Ovary (tissue), 9 donors: ENCODE measurements around the gene CTBP2. TPM values are rescaled to one million over a fixed set of nuclear protein-coding genes. Genes with fewer than 3 reads are reported as not detected.
"Not testable (repeated sequence)": the region's sequence is repeated elsewhere in the genome, so short reads cannot be mapped to it uniquely, and the experiment has no call there.

Experiments
- DNase-seq, 5 donors: peaks; one replicate each; pipeline ENCODE4 v3.0.0-alpha.2; 2019 to 2020
- H3K27ac ChIP-seq, 2 donors: fragments of 200-600 bp; one replicate each; pipeline versions ENCODE4 v1.5.1 to v1.8.0; 2019 to 2022
- H3K27me3 ChIP-seq: fragments of 200-600 bp; one replicate; pipeline ENCODE4 v1.8.0; 2022
- H3K36me3 ChIP-seq: fragments of 200-600 bp; sonication (generic); one replicate; pipeline ENCODE4 v1.5.1; 2019
- H3K4me1 ChIP-seq: one replicate; pipeline ENCODE4 v1.8.1; 2013; ENCODE audit warnings: mild to moderate bottlenecking, moderate library complexity; ENCODE audit not compliant: insufficient read depth
- H3K4me3 ChIP-seq: fragments of 200-600 bp; sonication (generic); one replicate; pipeline ENCODE4 v1.5.1; 2017
- H3K9me3 ChIP-seq, 2 donors: fragments of 200-600 bp in 1 of 2; sonication (generic) in 1 of 2; one replicate each; pipeline versions ENCODE4 v1.5.1 to v1.8.1; 2013 to 2019; ENCODE audit warnings: mild to moderate bottlenecking in 1 of 2, moderate library complexity in 1 of 2
- CTCF ChIP-seq, 3 donors: fragments of 450-650 bp in 2 of 3; fragments of 200-600 bp in 1 of 3; IDR thresholded peaks; one replicate each; pipeline versions ENCODE4 v1.5.1 to v1.8.0; 2016 to 2022; ENCODE audit warnings: antibody characterized with exemption in 3 of 3, mild to moderate bottlenecking in 1 of 3
- EP300 ChIP-seq: sonication (generic); formaldehyde crosslinking; IDR thresholded peaks from one replicate; pipeline ENCODE4 v1.6.1; 2017; ENCODE audit warnings: antibody characterized with exemption
- POLR2A ChIP-seq: fragments of 450-650 bp; IDR thresholded peaks from one replicate; pipeline ENCODE4 v1.6.1; 2017; ENCODE audit warnings: antibody characterized with exemption, mild to moderate bottlenecking, moderate library complexity
- WGBS, 3 donors: extraction: QIAGEN DNeasy Blood & Tissue Kit in 1 of 3; methylation state at CpG; one replicate each; pipeline versions ENCODE4 v1.1.5 to v1.1.7; 2013 to 2017; 5-methylcytosine and 5-hydroxymethylcytosine counted together
- intact Hi-C, 4 donors: fragments of 100-400 bp; cut with DNase I; formaldehyde crosslinking; loops; one replicate each; pipeline versions ENCODE4 v1.11.0 to v1.15.1; 2022 to 2023
- polyA plus RNA-seq, 2 donors: library from polyadenylated mRNA; stranded (reverse); fragments of 200-250 nt in 1 of 2; fragments of 350-450 nt in 1 of 2; fragmentation: Illumina TruSeq in 1 of 2; extraction: RNeasy Lipid Tissue Mini Kit (QIAGEN cat#74804) in 1 of 2; gene quantifications; one replicate each; pipeline ENCODE4 v1.2.3, GENCODE V29; 2013 to 2014
- total RNA-seq, 7 donors: library from RNA; depleted of rRNA in 2 of 7; stranded (reverse); fragments of >200 nt in 2 of 7; fragmentation: NEBNext Ultra II Directional in 3 of 7; extraction: Animal tissue kit (Norgen Biotek cat#: 25700) in 3 of 7; gene quantifications; one replicate each; pipeline versions ENCODE4 v1.1.0 to v1.2.4, GENCODE V29; 2016 to 2023
- donor health status: DM: no; HTN: no; CAD: no; lungs with moderate emphysema.
- donor health status: DM: no; HTN: no; CAD: no.
- donor health status: Bipolar disorder and iron deficiency.
- donor health status: DM: yes; HTN: yes; CAD: no.
- donor health status: DM: no; HTN: no; CAD: no.
- donor health status: DM: yes; HTN: yes; CAD: no.

CTBP2 gene
- total and polyA plus RNA-seq, 9 donors, result 25.3 to 107 (median 69.5) TPM

GRCh38 chr10:125152450-125153368 is 7.7 kb downstream of the CTBP2 start:
- H3K4me1 ChIP-seq, result peaks cover 41% of the 10 kb centered on the region
- no peaks in the 10 kb centered on the region for H3K27me3 ChIP-seq
- no peaks in the 10 kb centered on the region for H3K36me3 ChIP-seq
- H3K9me3 ChIP-seq, result no peaks in the 10 kb centered on the region
- WGBS, 3 donors, result 22 to 28% (median 26%) methylated on average over 19 to 21 of the region's 21 CpGs
- intact Hi-C loops, result loop anchor here in 3 of 4 donors (5.0 to 10.0 kb wide), 3 partner anchors 88 to 98 kb away; no protein-coding TSS in a partner anchor
- TF ChIP-seq POLR2A (no peak), EP300 (no peak), CTCF (IDR thresholded peaks at IDR 0.05) (no peak)
- H3K27ac ChIP-seq, result peak overlapping the region; percentile 55 to 68
- peak in 3 of 5 donors; percentile 58 to 72 (median 63) for DNase-seq
- H3K4me3 ChIP-seq, result peak overlapping the region; percentile 23

GRCh38 chr10:125151553-125152449 is 8.6 kb downstream of the CTBP2 start:
- intact Hi-C loops, result loop anchor here in 3 of 4 donors (5.0 to 10.0 kb wide), 3 partner anchors 87 to 97 kb away; no protein-coding TSS in a partner anchor
- Histone ChIP-seq H3K27me3 (no peaks in the 10 kb centered on the region), H3K9me3 (no peaks in the 10 kb centered on the region), H3K27ac (peak overlapping the region; percentile 55 to 68), H3K4me3 (peak overlapping the region; percentile 22), H3K36me3 (no peaks in the 10 kb centered on the region), H3K4me1 (peaks cover 48% of the 10 kb centered on the region)
- WGBS, 3 donors, result 38 to 48% (median 44%) methylated on average over 71 to 77 of the region's 81 CpGs
- DNase-seq, result peak in 2 of 5 donors; percentile 47 to 59
- TF ChIP-seq EP300 (no peak), POLR2A (no peak), CTCF (IDR thresholded peaks at IDR 0.05) (no peak)

GRCh38 chr10:125151170-125151552 is 9.2 kb downstream of the CTBP2 start:
- H3K27ac ChIP-seq, result no peak overlapping the region
- no peak overlapping the region for H3K4me3 ChIP-seq
- 92 to 93% (median 93%) methylated on average over 24 of the region's 24 CpGs for WGBS, 3 donors
- H3K27me3 ChIP-seq, result no peaks in the 10 kb centered on the region
- DNase-seq, result no peak
- no peak for TF ChIP-seq EP300
- TF ChIP-seq CTCF (IDR thresholded peaks at IDR 0.05), result no peak
- TF ChIP-seq POLR2A, result no peak
- H3K36me3 ChIP-seq, result no peaks in the 10 kb centered on the region
- H3K9me3 ChIP-seq, result no peaks in the 10 kb centered on the region
- peaks cover 51% of the 10 kb centered on the region for H3K4me1 ChIP-seq
- intact Hi-C loops, result loop anchor here in 3 of 4 donors (5.0 to 10.0 kb wide), 3 partner anchors 86 to 96 kb away; no protein-coding TSS in a partner anchor

GRCh38 chr10:125150376-125151083 is 9.8 kb downstream of the CTBP2 start:
- peaks cover 52% of the 10 kb centered on the region for H3K4me1 ChIP-seq
- H3K9me3 ChIP-seq, DNase-seq, H3K27ac ChIP-seq, H3K36me3 ChIP-seq, H3K4me3 ChIP-seq, H3K27me3 ChIP-seq: not testable (repeated sequence)
- 82 to 85% (median 84%) methylated on average over 16 of the region's 16 CpGs for whole genome bisulfite sequencing, 3 donors
- intact Hi-C loops, result loop anchor here in 3 of 4 donors (5.0 to 10.0 kb wide), 3 partner anchors 86 to 96 kb away; no protein-coding TSS in a partner anchor
